Measurements from ENCODE around the gene ARID5B.

The ARID5B gene

DNA sequence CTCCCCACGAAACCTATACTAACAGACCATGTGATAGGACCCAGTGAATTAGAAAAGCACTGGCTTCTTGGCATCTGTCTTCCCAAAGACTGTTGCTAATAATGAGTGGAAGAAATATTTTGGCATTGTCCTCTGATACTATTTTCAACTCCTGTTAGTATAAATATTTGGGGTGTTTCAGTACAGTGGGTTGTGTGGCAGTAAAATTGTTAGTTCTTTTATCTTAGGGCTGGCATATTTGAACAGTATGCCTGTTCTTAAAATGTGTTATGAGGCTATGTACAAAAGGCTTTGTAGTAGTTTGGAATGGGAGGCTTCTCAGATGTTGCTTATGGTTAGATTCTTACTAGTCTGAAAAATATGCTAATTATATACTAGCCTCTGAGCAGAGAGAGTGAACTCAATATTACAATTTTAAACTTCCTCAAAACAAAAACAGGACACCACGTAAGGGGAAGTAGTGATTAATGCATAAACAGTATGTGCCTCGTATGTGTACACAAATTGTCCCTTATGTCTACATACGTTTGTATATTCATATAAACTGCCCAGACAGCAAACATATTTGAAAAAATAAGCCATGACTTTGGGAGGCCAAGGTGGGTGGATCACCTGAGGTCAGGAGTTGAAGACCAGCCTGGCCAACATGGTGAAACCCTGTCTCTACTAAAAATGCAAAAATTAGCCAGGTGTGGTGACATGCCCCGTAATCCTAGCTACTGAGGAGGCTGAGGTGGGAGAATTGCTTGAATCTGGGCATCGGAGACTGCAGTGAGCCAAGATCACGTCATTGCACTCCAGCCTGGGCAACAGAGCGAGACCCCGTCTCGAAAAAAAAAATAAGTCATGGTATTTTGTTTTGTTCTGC, 115.4 kb downstream of the ARID5B start:
- TF ChIP-seq, protein P1, sequence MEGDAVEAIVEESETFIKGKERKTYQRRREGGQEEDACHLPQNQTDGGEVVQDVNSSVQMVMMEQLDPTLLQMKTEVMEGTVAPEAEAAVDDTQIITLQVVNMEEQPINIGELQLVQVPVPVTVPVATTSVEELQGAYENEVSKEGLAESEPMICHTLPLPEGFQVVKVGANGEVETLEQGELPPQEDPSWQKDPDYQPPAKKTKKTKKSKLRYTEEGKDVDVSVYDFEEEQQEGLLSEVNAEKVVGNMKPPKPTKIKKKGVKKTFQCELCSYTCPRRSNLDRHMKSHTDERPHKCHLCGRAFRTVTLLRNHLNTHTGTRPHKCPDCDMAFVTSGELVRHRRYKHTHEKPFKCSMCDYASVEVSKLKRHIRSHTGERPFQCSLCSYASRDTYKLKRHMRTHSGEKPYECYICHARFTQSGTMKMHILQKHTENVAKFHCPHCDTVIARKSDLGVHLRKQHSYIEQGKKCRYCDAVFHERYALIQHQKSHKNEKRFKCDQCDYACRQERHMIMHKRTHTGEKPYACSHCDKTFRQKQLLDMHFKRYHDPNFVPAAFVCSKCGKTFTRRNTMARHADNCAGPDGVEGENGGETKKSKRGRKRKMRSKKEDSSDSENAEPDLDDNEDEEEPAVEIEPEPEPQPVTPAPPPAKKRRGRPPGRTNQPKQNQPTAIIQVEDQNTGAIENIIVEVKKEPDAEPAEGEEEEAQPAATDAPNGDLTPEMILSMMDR (IDR thresholded peaks at IDR 0.05; ENCODE audit: extremely low read depth, missing control alignments), result no peak
- DNase-seq (ENCODE audit: low spot score), result no peak

DNA sequence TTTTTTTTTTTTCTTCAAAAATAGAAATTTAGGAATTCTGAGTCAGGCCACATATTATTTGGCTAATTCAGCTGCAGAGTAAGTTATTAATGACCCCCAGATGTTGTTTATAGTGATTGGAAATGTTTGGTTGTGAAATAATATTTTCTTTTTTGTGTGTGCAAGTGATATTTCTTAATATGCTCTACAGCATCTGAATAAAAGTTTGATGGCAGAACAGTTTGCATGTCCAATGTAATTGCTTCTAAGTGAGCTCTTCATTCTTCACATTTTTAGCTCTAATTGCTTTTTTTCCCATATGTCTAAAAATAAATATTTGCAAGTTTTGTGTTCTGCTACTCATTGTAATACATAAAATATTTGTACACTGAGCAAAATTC, 116.0 kb downstream of the ARID5B start:
- DNase-seq (ENCODE audit: low spot score), result no peak
- TF ChIP-seq, protein P1 (IDR thresholded peaks at IDR 0.05; ENCODE audit: extremely low read depth, missing control alignments), result no peak

DNA sequence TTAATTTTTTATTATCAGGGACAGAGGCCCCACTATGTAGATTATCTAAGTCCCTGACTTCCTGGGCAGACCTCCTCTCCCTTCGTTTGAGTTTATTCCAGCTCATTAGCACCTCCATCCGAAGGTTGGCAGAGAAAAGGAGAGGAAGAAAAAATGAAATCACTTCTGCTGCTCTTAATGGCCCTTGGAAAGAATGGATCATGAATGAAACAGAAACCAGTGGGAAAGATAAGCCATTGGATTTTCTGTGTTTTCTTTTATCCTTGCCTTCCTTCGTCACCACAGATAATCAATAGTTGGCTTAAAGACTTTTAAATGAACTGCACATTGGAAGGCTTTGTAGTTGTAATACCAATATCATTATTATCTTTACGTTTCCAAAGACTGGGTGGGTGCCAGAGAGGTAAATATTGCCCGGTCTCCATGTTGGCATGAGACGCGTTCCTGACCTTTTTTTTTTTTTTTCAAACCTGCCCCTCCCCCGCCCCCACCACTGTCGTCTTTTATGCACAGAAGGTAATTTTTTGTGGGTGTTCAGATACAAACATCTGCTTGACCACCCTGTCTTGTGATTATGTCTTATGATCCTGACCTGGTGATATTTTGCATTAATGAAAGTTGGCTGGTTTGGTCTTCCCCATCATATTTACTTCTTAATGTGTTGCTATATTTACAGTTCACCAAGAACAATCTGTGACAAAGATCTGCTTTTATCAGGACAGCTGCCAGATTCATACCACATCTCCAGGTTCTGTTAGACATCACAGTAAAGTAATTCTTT, 116.8 kb downstream of the ARID5B start:
- TF ChIP-seq, protein P1 (IDR thresholded peaks at IDR 0.05; ENCODE audit: extremely low read depth, missing control alignments), result no peak
- no peak for DNase-seq (ENCODE audit: low spot score)

DNA sequence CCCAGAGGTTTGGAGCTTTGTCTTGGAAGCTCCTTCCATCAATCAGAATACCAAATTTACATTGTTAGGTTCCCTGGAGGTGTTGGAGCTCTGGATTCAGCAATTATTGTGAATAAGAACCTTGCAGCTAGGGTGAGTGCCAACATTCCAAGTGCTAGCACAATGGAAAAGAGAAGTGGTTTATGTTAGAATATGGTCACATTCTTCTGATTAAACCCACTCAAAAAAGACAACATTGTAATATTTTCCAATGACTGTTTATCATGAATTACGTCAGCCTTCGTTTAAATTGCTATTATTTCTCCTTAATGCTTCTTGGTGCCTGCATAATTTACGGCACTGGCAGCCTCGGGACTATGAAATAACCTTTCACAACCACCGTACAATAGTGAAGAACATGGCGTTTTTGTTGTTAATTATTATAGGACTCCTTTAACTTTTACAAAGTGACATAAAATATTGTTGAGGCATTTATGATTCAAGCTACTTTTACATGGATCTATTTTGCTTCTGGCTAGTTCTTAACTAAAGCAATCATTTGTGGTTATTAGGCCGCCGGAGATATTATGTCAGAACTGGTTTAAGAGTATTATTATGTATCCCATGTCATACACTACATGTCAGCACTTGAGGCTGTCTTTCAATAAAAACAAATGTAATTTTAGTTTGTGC, 117.7 kb downstream of the ARID5B start:
- TF ChIP-seq, protein P1 (IDR thresholded peaks at IDR 0.05; ENCODE audit: extremely low read depth, missing control alignments), result no peak
- DNase-seq (ENCODE audit: low spot score), result no peak

DNA sequence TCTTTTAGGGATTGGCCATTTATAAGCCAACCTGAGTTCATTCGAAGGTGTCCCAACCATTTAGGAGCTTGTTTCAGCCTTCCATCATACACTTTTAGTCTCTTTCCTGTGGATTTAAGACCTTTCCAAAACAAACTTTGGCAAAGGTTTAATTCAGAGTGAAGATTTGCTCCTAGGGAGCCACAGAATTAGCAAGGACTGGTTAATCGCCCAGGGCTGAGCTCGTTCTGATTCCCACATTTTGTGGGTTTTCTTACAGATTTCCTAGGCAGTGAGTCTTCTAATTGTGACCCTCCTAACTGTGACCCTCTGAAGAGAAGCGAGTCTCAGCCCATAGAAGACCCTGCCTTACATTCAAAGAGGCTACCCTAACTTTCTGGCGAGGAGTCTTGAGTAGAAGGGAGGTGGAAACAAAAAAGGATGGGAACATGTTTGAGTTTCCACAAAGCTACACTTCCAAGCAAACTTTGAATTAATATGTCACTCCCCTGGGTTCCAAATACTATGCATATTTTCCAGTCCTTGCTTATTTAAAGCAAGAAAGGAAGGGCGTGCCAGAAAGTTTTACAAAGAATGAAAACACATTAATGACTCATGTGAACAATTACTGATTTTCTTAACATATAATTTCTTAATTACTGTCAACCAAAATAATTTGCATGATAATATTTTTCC, 118.3 kb downstream of the ARID5B start:
- no peak for DNase-seq (ENCODE audit: low spot score)

DNA sequence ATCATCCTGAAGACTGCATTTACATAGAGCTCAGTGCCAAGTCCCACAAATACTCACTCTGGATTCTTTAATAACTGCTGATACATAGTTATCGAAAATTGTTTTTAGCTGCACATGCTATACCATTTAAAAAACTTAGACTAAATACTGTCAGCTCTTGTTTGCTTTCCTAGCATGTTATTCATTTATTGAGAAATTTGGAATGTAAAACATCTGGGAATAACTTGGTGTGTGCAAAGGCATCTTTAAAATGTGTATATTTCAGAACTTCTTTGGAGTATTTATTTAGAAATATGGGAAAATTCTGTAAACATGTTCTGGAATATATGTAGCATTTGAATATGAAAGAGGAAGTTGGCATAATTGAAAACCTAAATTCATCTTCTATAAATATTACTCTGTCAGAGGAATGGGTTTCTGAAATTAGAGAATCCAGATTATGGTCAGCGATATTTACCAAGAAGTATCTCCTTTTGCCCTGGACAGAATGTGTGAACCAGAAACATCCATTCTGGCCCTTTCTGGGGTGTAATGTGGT, 119.7 kb downstream of the ARID5B start:
- TF ChIP-seq, protein P1 (IDR thresholded peaks at IDR 0.05; ENCODE audit: extremely low read depth, missing control alignments), result no peak
- DNase-seq (ENCODE audit: low spot score), result no peak

More for the DNA sequence above, 118.3 kb downstream of the ARID5B start:
- TF ChIP-seq, protein P1 (IDR thresholded peaks at IDR 0.05; ENCODE audit: extremely low read depth, missing control alignments), result no peak
